Right lobe of liver (tissue), 6 donors: ENCODE measurements around the gene LRPAP1. TPM values are rescaled to one million over a fixed set of nuclear protein-coding genes. Genes with fewer than 3 reads are reported as not detected.

ENCODE experiments used
- ATAC-seq, 4 donors: fragments of 200-7000 bp; cut with Tn5 transposase; one replicate each; pipeline ENCODE4 v1.9.1; 2020; ENCODE audit warnings: mild to moderate bottlenecking in 4 of 4, moderate library complexity in 4 of 4
- DNase-seq, 3 donors: peaks; one replicate each; pipeline ENCODE4 v3.0.0-alpha.2; 2020
- H3K27ac ChIP-seq, 3 donors: fragments of 200-600 bp; one replicate each; pipeline ENCODE4 v1.8.0; 2022
- H3K27me3 ChIP-seq, 2 donors: fragments of 200-600 bp; one replicate each; pipeline ENCODE4 v1.8.0; 2022
- H3K36me3 ChIP-seq, 4 donors: fragments of 200-600 bp; sonication (generic) in 1 of 4; one replicate each; pipeline versions ENCODE4 v1.5.1 to v1.8.0; 2017 to 2022; ENCODE audit warnings: control low read depth in 1 of 4
- H3K4me1 ChIP-seq, 4 donors: fragments of 200-600 bp; sonication (generic) in 1 of 4; one replicate each; pipeline versions ENCODE4 v1.5.1 to v1.8.0; 2017 to 2022; ENCODE audit warnings: control low read depth in 1 of 4
- H3K4me3 ChIP-seq, 3 donors: fragments of 200-600 bp; one replicate each; pipeline ENCODE4 v1.8.0; 2022
- H3K9me3 ChIP-seq, 4 donors: fragments of 200-600 bp; sonication (generic) in 1 of 4; one replicate each; pipeline versions ENCODE4 v1.5.1 to v1.8.0; 2017 to 2022; ENCODE audit warnings: control low read depth in 1 of 4
- POLR2A ChIP-seq: fragments of 450-650 bp; IDR thresholded peaks from one replicate; pipeline ENCODE4 v1.6.1; 2017; ENCODE audit warnings: antibody characterized with exemption, mild to moderate bottlenecking
- WGBS: methylation state at CpG from one replicate; pipeline ENCODE4 v1.1.6; 2018; ENCODE audit warnings: low coverage, low lambda C conversion rate; ENCODE audit not compliant: insufficient coverage; ENCODE audit errors: missing lambda C conversion rate; 5-methylcytosine and 5-hydroxymethylcytosine counted together
- intact Hi-C, 2 donors: fragments of 100-400 bp; cut with DNase I; formaldehyde crosslinking; loops; one replicate each; pipeline versions ENCODE4 v1.11.2 to v1.14.1; 2022
- total RNA-seq, 6 experiments: library from RNA; depleted of rRNA in 2 of 6; stranded (reverse); fragments of >200 nt in 2 of 6; fragmentation: NEBNext Ultra II Directional in 3 of 6; extraction: Animal tissue kit (Norgen Biotek cat#: 25700) in 3 of 6; gene quantifications; one replicate each; pipeline versions ENCODE4 v1.1.0 to v1.2.4, GENCODE V29; 2016 to 2023
- TF ChIP-seq, protein P1 (sequence below), 4 donors: fragments of 200-600 bp in 3 of 4; fragments of 450-650 bp in 1 of 4; IDR thresholded peaks; one replicate each; pipeline versions ENCODE4 v1.5.1 to v1.8.0; 2016 to 2022; ENCODE audit warnings: antibody characterized with exemption in 4 of 4, mild to moderate bottlenecking in 2 of 4
- donor health status: DM: no; HTN: yes; CAD: no.
- donor health status: DM: no; HTN: no; CAD: no.
- donor health status: DM: no; HTN: no; CAD: no.
- donor health status: DM: no; HTN: yes; CAD: no.
- donor health status: DM: no; HTN: yes; CAD: no.

The LRPAP1 gene
- total RNA-seq, 6 experiments from 2014 or later: 63.4 to 108 (median 85.3) TPM

- DNase-seq: peak in 1 of 3 donors; percentile 40
- Histone ChIP-seq H3K36me3 (peaks cover 0 to 61% (median 10%) of the 10 kb centered on the region in 4 donors), H3K9me3 (no peaks in the 10 kb centered on the region)
Measured at GRCh38 chr4:3522651-3523050, 9.6 kb downstream of the LRPAP1 start.

DNA sequence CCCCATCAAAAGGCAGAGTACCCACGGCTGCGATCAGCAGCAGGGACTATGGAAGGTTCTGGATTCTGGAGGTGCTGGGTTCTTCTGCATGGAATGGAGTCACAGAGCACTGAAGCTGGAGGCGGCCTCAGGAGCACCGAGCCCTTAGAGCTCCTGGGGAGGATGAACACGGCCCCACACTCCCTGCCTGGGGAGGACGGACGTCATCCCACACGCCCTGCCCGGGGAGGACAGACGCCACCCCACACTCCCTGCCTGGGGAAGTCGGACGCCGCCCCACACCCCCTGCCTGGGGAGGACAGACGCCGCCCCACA lies 9.9 kb downstream of the LRPAP1 start:
- H3K36me3 ChIP-seq: peaks cover 0 to 65% (median 12%) of the 10 kb centered on the region in 4 donors
- no peaks in the 10 kb centered on the region for H3K27me3 ChIP-seq
- no peak overlapping the region for H3K4me3 ChIP-seq
- no CpG with 5 or more reads among the region's 15 CpGs for WGBS
- intact Hi-C loops: no loop called here
- ATAC-seq (no peak), DNase-seq (no peak)
- H3K4me1 ChIP-seq: no peaks in the 10 kb centered on the region
- H3K27ac ChIP-seq: no peak overlapping the region
- H3K9me3 ChIP-seq: no peaks in the 10 kb centered on the region
- no peak for TF ChIP-seq POLR2A
- TF ChIP-seq, protein P1, sequence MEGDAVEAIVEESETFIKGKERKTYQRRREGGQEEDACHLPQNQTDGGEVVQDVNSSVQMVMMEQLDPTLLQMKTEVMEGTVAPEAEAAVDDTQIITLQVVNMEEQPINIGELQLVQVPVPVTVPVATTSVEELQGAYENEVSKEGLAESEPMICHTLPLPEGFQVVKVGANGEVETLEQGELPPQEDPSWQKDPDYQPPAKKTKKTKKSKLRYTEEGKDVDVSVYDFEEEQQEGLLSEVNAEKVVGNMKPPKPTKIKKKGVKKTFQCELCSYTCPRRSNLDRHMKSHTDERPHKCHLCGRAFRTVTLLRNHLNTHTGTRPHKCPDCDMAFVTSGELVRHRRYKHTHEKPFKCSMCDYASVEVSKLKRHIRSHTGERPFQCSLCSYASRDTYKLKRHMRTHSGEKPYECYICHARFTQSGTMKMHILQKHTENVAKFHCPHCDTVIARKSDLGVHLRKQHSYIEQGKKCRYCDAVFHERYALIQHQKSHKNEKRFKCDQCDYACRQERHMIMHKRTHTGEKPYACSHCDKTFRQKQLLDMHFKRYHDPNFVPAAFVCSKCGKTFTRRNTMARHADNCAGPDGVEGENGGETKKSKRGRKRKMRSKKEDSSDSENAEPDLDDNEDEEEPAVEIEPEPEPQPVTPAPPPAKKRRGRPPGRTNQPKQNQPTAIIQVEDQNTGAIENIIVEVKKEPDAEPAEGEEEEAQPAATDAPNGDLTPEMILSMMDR (IDR thresholded peaks at IDR 0.05): no peak

More at GRCh38 chr4:3522651-3523050, 9.6 kb downstream of the LRPAP1 start:
- WGBS: no CpG with 5 or more reads among the region's 19 CpGs
- H3K27me3 ChIP-seq: no peaks in the 10 kb centered on the region
- peak in 1 of 4 donors; percentile 7 for ATAC-seq
- TF ChIP-seq, protein P1 (IDR thresholded peaks at IDR 0.05): no peak
- TF ChIP-seq POLR2A: no peak
- no peak overlapping the region for H3K27ac ChIP-seq
- H3K4me1 ChIP-seq: no peaks in the 10 kb centered on the region
- H3K4me3 ChIP-seq: no peak overlapping the region
- intact Hi-C loops: no loop called here

- no peak overlapping the region for H3K27ac ChIP-seq
- H3K4me1 ChIP-seq: no peaks in the 10 kb centered on the region
- DNase-seq (peak in 1 of 3 donors; percentile 41), ATAC-seq (no peak)
- intact Hi-C loops: no loop called here
- no peaks in the 10 kb centered on the region for H3K9me3 ChIP-seq
- 100% methylated on average over 4 of the region's 16 CpGs for WGBS
- peaks cover 0 to 70% (median 15%) of the 10 kb centered on the region in 4 donors for H3K36me3 ChIP-seq
- H3K27me3 ChIP-seq: no peaks in the 10 kb centered on the region
- no peak overlapping the region for H3K4me3 ChIP-seq
- TF ChIP-seq, protein P1 (IDR thresholded peaks at IDR 0.05): no peak
- no peak for TF ChIP-seq POLR2A
Measured at GRCh38 chr4:3521621-3522325, 10.4 kb downstream of the LRPAP1 start.

GRCh38 chr4:3520796-3521600 lies 11.2 kb downstream of the LRPAP1 start:
- DNase-seq (peak in 1 of 3 donors; percentile 48), ATAC-seq (no peak)
- TF ChIP-seq POLR2A: no peak
- TF ChIP-seq, protein P1 (IDR thresholded peaks at IDR 0.05): no peak
- no peaks in the 10 kb centered on the region for H3K4me1 ChIP-seq
- H3K4me3 ChIP-seq: no peak overlapping the region
- 80% methylated on average over 2 of the region's 31 CpGs for WGBS
- H3K36me3 ChIP-seq: peaks cover 0 to 78% (median 20%) of the 10 kb centered on the region in 4 donors
- intact Hi-C loops: no loop called here
- no peak overlapping the region for H3K27ac ChIP-seq
- no peaks in the 10 kb centered on the region for H3K9me3 ChIP-seq
- no peaks in the 10 kb centered on the region for H3K27me3 ChIP-seq
